A549 (cell line): Measurements from ENCODE around the gene THAP4. TPM values are rescaled to one million over a fixed set of nuclear protein-coding genes. Genes with fewer than 3 reads are reported as not detected.

Source experiments
- ATAC-seq, 2 experiments: fragments of 200-7000 bp in 1 of 2; fragments of >200 bp in 1 of 2; cut with Nextera tagmentation in 1 of 2; cut with Tn5 transposase in 1 of 2; 3 replicates each; pipeline versions ENCODE4 v1.8.0 to v1.9.1; 2018 to 2020; ENCODE audit warnings: mild to moderate bottlenecking in 1 of 2, moderate library complexity in 1 of 2
- CTCF ChIA-PET: fragments of 300-600 bp; sonication (Branson Sonifier 250); formaldehyde crosslinking; extraction: SDS; loops from one replicate; lab custom pipeline; 2021; ENCODE audit warnings: antibody characterized with exemption, inconsistent platforms; lab: Yijun Ruan, JAX
- POLR2A ChIA-PET: fragments of 350-600 bp; formaldehyde crosslinking; extraction: SDS; loops from one replicate; lab custom pipeline; 2021; ENCODE audit warnings: antibody characterized with exemption, inconsistent platforms; lab: Yijun Ruan, JAX
- DNase-seq, 2 experiments: peaks; one replicate each; pipeline versions ENCODE4 v3.0.0 to v3.0.0-alpha.2; 2011 to 2016; ENCODE audit warnings: low read depth in 1 of 2, low spot score in 1 of 2
- FAIRE-seq: peaks from 2 replicates; lab custom pipeline; 2011; peaks lifted over from hg19 to GRCh38; lab: Jason Lieb, UNC
- H3K27ac ChIP-seq, 2 experiments: fragments of >200 bp; sonication (Bioruptor Twin); formaldehyde crosslinking; 3 replicates each; pipeline ENCODE4 v1.5.1; 2016 to 2017
- H3K4me1 ChIP-seq: fragments of >200 bp; sonication (Bioruptor Twin); formaldehyde crosslinking; 3 replicates; pipeline ENCODE4 v1.6.1; 2016
- H3K4me2 ChIP-seq: fragments of >200 bp; sonication (Bioruptor Twin); formaldehyde crosslinking; 3 replicates; pipeline ENCODE4 v1.6.1; 2016
- H3K4me3 ChIP-seq: fragments of >200 bp; sonication (Bioruptor Twin); formaldehyde crosslinking; 3 replicates; pipeline ENCODE4 v1.5.1; 2016
- H3K9me3 ChIP-seq: fragments of >200 bp; sonication (Bioruptor Twin); formaldehyde crosslinking; 3 replicates; pipeline ENCODE4 v1.6.1; 2016
- CBX2 ChIP-seq: fragments of 200-600 bp; sonication (generic); IDR thresholded peaks from 2 replicates; pipeline ENCODE4 v1.6.1; 2016; ENCODE audit warnings: low read depth, mild to moderate bottlenecking, borderline replicate concordance
- CTCF ChIP-seq: fragments of >200 bp; sonication (Bioruptor Twin); formaldehyde crosslinking; IDR thresholded peaks from 3 replicates; pipeline ENCODE4 v1.5.1; 2016
- EHF ChIP-seq: fragments of 250-450 bp; sonication (Bioruptor Pico); IDR thresholded peaks from 2 replicates; pipeline ENCODE4 v1.5.0; 2020; ENCODE audit warnings: mild to moderate bottlenecking
- EHMT2 ChIP-seq: fragments of 200-600 bp; sonication (generic); IDR thresholded peaks from 2 replicates; pipeline ENCODE4 v1.6.1; 2016; ENCODE audit warnings: antibody characterized with exemption, low read depth, mild to moderate bottlenecking, moderate library complexity
- EP300 ChIP-seq, 2 experiments: fragments of >200 bp; sonication (Bioruptor Twin); formaldehyde crosslinking; IDR thresholded peaks; 2 replicates in 1 of 2; 3 replicates in 1 of 2; pipeline ENCODE4 v1.6.1; 2016 to 2017
- FOSL2 ChIP-seq, 2 experiments: fragments of 450-650 bp in 1 of 2; fragments of >200 bp in 1 of 2; sonication (Bioruptor Twin) in 1 of 2; formaldehyde crosslinking; IDR thresholded peaks; 2 replicates each; pipeline versions ENCODE4 v1.5.0 to v1.6.1; 2016 to 2020; ENCODE audit warnings: mild to moderate bottlenecking in 1 of 2, moderate library complexity in 1 of 2
- HES2 ChIP-seq: fragments of >200 bp; sonication (Bioruptor Twin); formaldehyde crosslinking; IDR thresholded peaks from 2 replicates; pipeline ENCODE4 v1.6.1; 2016
- HEYL ChIP-seq: fragments of 250-450 bp; sonication (Bioruptor Pico); IDR thresholded peaks from 2 replicates; pipeline ENCODE4 v1.8.0; 2021; ENCODE audit warnings: mild to moderate bottlenecking, moderate library complexity
- HOXB5 ChIP-seq: fragments of 250-450 bp; sonication (Bioruptor Pico); IDR thresholded peaks from 2 replicates; pipeline ENCODE4 v1.5.0; 2020; ENCODE audit warnings: mild to moderate bottlenecking, moderate library complexity
- JUN ChIP-seq, 2 experiments: fragments of >200 bp; sonication (Bioruptor Twin); formaldehyde crosslinking; IDR thresholded peaks; 2 replicates in 1 of 2; 3 replicates in 1 of 2; pipeline ENCODE4 v1.6.1; 2016 to 2017
- JUNB ChIP-seq: fragments of >200 bp; sonication (Bioruptor Twin); formaldehyde crosslinking; IDR thresholded peaks from 2 replicates; pipeline ENCODE4 v1.6.1; 2016
- KDM5A ChIP-seq: fragments of 200-600 bp; sonication (generic); IDR thresholded peaks from 2 replicates; pipeline ENCODE4 v1.6.1; 2016; ENCODE audit warnings: antibody characterized with exemption, mild to moderate bottlenecking
- MAX ChIP-seq: IDR thresholded peaks from 2 replicates; pipeline ENCODE4 v1.6.1; 2012
- MAZ ChIP-seq: fragments of 150-350 bp; IDR thresholded peaks from 2 replicates; pipeline ENCODE4 v1.6.1; 2014; ENCODE audit warnings: antibody characterized with exemption, low read depth, low read length, borderline replicate concordance
- NFE2L2 ChIP-seq: fragments of 150-350 bp; conservative IDR thresholded peaks from 2 replicates; pipeline ENCODE4 v1.6.1; 2014; ENCODE audit warnings: low read length
- NPAS2 ChIP-seq: fragments of 250-450 bp; sonication (Bioruptor Pico); IDR thresholded peaks from 2 replicates; pipeline ENCODE4 v1.8.0; 2022; ENCODE audit warnings: mild to moderate bottlenecking, moderate library complexity, borderline replicate concordance
- NR3C1 ChIP-seq: fragments of >200 bp; sonication (Bioruptor Twin); formaldehyde crosslinking; IDR thresholded peaks from 3 replicates; pipeline ENCODE4 v1.6.1; 2017
- PHF8 ChIP-seq: fragments of 200-600 bp; sonication (generic); IDR thresholded peaks from 2 replicates; pipeline ENCODE4 v1.6.1; 2016; ENCODE audit warnings: low read depth, mild to moderate bottlenecking, antibody characterized with exemption, moderate library complexity, borderline replicate concordance
- POLR2A ChIP-seq: IDR thresholded peaks from 2 replicates; pipeline ENCODE4 v1.6.1; 2012; ENCODE audit warnings: mild to moderate bottlenecking, low read length
- RARB ChIP-seq: fragments of 250-450 bp; sonication (Bioruptor Pico); IDR thresholded peaks from 2 replicates; pipeline ENCODE4 v1.8.0; 2021; ENCODE audit warnings: mild to moderate bottlenecking, moderate library complexity
- RCOR1 ChIP-seq: fragments of 150-350 bp; IDR thresholded peaks from 2 replicates; pipeline ENCODE4 v1.6.1; 2014; ENCODE audit warnings: antibody characterized with exemption, low read length, low read depth
- SMC3 ChIP-seq: fragments of >200 bp; sonication (Bioruptor Twin); formaldehyde crosslinking; IDR thresholded peaks from 3 replicates; pipeline ENCODE4 v1.6.1; 2018; ENCODE audit warnings: inconsistent platforms
- TFCP2L1 ChIP-seq: fragments of 250-450 bp; sonication (Bioruptor Pico); IDR thresholded peaks from 2 replicates; pipeline ENCODE4 v1.5.0; 2021; ENCODE audit warnings: mild to moderate bottlenecking
- ZC3H11A ChIP-seq: fragments of 450-650 bp; IDR thresholded peaks from 2 replicates; pipeline ENCODE4 v1.6.1; 2014; ENCODE audit warnings: antibody characterized with exemption, mild to moderate bottlenecking
- ZFP36 ChIP-seq: fragments of 450-650 bp; IDR thresholded peaks from 2 replicates; pipeline ENCODE4 v1.6.1; 2014; ENCODE audit warnings: borderline replicate concordance; ENCODE audit not compliant: partially characterized antibody
- ZNF302 ChIP-seq: fragments of 250-450 bp; sonication (Bioruptor Pico); IDR thresholded peaks from 2 replicates; pipeline ENCODE4 v1.9.0; 2021; ENCODE audit warnings: inconsistent platforms, mild to moderate bottlenecking, moderate library complexity
- WGBS: methylation state at CpG from one replicate; pipeline ENCODE4 v1.1.6; 2017; ENCODE audit errors: missing lambda C conversion rate; 5-methylcytosine and 5-hydroxymethylcytosine counted together
- polyA plus RNA-seq, 4 experiments: library from polyadenylated mRNA; depleted of rRNA in 3 of 4; stranded (reverse); fragments of >200 nt; fragmentation: RNase III in 1 of 4; extraction: RNeasy Plus Mini Kit Qiagen cat#74134 plus additional on column Dnase treatment in 1 of 4; gene quantifications; 2 replicates in 3 of 4; 3 replicates in 1 of 4; pipeline ENCODE4 v1.2.3, GENCODE V29; 2011 to 2017

Gene THAP4
- polyA plus RNA-seq, 2 of the 4 experiments (the other 2 are of a cell fraction): 36.1 to 51.0 TPM

- ATAC-seq (no peak), DNase-seq (no peak), FAIRE-seq (no peak)
- POLR2A ChIA-PET: no interaction called here
- TF ChIP-seq ZFP36 (no peak), ZNF302 (CRISPR knock-in tag) (no peak), EP300 (IDR thresholded peaks at IDR 0.05) (no peak), HEYL (CRISPR knock-in tag) (no peak), ZC3H11A (no peak), HOXB5 (no peak), PHF8 (no peak), NPAS2 (CRISPR knock-in tag) (no peak), TFCP2L1 (CRISPR knock-in tag) (no peak), CBX2 (no peak), JUNB (no peak), POLR2A (no peak)
- Histone ChIP-seq H3K4me3 (no peak overlapping the region), H3K4me1 (peaks cover 17% of the 10 kb centered on the region), H3K4me2 (no peak overlapping the region), H3K27ac (no peak overlapping the region), H3K9me3 (no peaks in the 10 kb centered on the region)
- WGBS: 57% methylated on average over 3 of the region's 3 CpGs
- CTCF ChIA-PET: no interaction called here
Observed at GRCh38 chr2:241548451-241548835, 88.5 kb downstream of the THAP4 start.

GRCh38 chr2:241547781-241548450 is 89.0 kb downstream of the THAP4 start:
- no peak overlapping the region for H3K4me3 ChIP-seq
- H3K4me1 ChIP-seq: peaks cover 17% of the 10 kb centered on the region
- CTCF ChIA-PET: interaction anchor here (0.6 kb wide), 1 partner anchor 40 kb away, joined by 3 read pairs; no protein-coding TSS in a partner anchor
- 73% methylated on average over 16 of the region's 16 CpGs for WGBS
- TF ChIP-seq EHMT2 (no peak), NFE2L2 (no peak), NR3C1 (no peak), JUN (IDR thresholded peaks at IDR 0.05) (no peak), RARB (CRISPR knock-in tag) (no peak), EHF (CRISPR knock-in tag) (no peak), FOSL2 (IDR thresholded peaks at IDR 0.05) (no peak), FOSL2 (CRISPR knock-in tag; IDR thresholded peaks at IDR 0.05) (no peak), CBX2 (no peak), NPAS2 (CRISPR knock-in tag) (no peak), MAX (no peak), HES2 (no peak), MAZ (no peak)
- TF ChIP-seq, all 56 proteins: peak for 0
- no peak overlapping the region for H3K4me2 ChIP-seq
- no peak overlapping the region for H3K27ac ChIP-seq
- H3K9me3 ChIP-seq: no peaks in the 10 kb centered on the region
- ATAC-seq (no peak), DNase-seq (no peak), FAIRE-seq (no peak)
- POLR2A ChIA-PET: no interaction called here

- ATAC-seq (no peak), DNase-seq (no peak), FAIRE-seq (no peak)
- H3K4me3 ChIP-seq: no peak overlapping the region
- ChIA-PET POLR2A (no interaction called here), CTCF (interaction anchor here (0.6 kb wide), 1 partner anchor 41 kb away, joined by 3 read pairs; no protein-coding TSS in a partner anchor)
- 57% methylated on average over 25 of the region's 25 CpGs for WGBS
- H3K9me3 ChIP-seq: no peaks in the 10 kb centered on the region
- peak overlapping the region; percentile 26; the same call in 2 of the 3 replicates for H3K4me2 ChIP-seq
- no peak overlapping the region for H3K27ac ChIP-seq
- TF ChIP-seq RCOR1 (no peak), MAX (no peak), RARB (CRISPR knock-in tag) (no peak), NPAS2 (CRISPR knock-in tag) (no peak), EHF (CRISPR knock-in tag) (no peak), TFCP2L1 (CRISPR knock-in tag) (no peak), KDM5A (no peak), EHMT2 (no peak), SMC3 (no peak), CTCF (no peak)
- H3K4me1 ChIP-seq: peaks cover 17% of the 10 kb centered on the region
Observed at GRCh38 chr2:241546771-241547498, 90.0 kb downstream of the THAP4 start.
